GM21526 (cell line): ENCODE data around the gene FAM131C.
"Not testable (repeated sequence)": the region's sequence is repeated elsewhere in the genome, so short reads cannot be mapped to it uniquely, and the experiment has no call there.

Experiments
- ATAC-seq: cut with Tn5 transposase; IDR thresholded peaks from one replicate; pipeline ENCODE4 v1.9.1; 2021; ENCODE audit warnings: moderate library complexity; ENCODE audit not compliant: unreplicated experiment, low FRiP score

The FAM131C gene

GRCh38 chr1:16063226-16063829 is 10.1 kb downstream of the FAM131C start:
- no peak for ATAC-seq

- not testable (repeated sequence) for ATAC-seq
Measured at GRCh38 chr1:16062687-16063075, 10.8 kb downstream of the FAM131C start.

DNA sequence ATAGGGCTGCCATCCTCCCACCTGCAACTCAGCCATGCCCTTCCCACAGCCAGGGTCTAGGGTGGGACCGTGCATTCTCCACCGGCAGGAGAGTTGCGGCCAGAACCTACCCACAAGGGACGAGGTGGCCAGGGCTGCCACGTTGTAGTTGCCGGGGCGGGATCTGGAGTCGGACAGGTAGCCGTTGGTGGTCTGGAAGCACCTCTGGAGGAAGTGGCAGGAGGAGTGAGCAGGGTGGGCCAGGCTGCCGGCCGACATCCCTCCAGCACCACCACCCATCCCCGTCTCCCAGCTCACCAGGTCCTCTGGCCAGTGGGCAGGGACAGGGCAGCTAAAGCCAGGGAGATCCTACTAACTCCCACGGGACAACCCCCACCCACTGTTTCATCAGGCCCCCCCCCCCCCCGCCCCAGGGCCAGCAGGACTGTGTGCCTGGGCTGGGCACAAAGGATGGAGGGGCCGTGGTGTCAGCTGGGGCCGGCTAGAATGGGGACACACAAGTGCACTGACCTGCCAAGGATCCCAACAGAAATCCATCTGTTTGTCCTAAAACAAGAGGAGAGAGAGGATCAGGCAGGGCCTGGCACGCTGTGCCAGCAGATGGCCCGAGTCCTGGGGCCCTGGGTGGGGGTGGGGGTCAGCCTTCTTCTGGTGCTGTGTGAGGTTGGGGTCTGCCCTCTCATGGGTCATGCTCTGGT is 11.3 kb downstream of the FAM131C start:
- ATAC-seq: not testable (repeated sequence)

DNA sequence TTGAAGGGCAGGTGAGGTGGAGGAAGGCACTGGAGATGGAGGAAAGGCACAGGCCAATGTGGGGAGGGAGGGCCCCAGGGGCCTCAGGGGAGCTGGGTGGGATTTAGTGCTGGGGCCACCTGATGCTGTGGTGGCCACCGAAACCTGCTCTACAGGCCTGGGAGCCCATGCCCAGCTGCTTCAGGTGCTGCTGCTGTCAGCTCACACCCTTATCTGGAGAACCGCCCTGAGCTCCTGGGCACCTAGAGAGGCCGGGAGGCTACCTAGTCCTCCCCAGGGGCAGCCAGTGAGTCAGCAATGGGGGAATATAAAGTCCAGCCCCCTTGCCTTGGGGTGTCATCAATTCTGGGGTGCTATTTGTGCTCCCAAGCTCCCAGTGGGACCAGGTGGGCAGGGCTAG is 12.2 kb downstream of the FAM131C start:
- no peak for ATAC-seq

- ATAC-seq: not testable (repeated sequence)
Measured at GRCh38 chr1:16058394-16059120, 14.9 kb downstream of the FAM131C start.

GRCh38 chr1:16057314-16057915 is 16.0 kb downstream of the FAM131C start:
- not testable (repeated sequence) for ATAC-seq

DNA sequence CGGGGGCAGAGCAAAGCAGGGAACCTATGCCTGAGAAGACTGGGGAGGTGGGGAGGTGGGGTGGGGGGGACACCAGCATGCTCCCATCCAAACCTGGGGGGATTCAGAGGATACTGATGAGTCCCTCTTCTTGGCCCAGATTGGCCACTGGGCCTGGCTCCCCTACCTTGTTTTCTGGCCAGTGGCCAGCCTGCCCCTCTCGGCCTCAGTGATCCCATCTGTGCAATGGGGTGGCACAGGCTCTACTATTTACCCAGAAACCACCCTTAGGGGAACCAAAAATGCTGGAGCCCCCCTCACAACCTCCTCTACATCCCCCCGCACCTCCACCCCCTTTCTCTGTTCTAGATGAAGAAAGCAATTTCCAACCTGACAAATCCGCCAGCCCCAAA is 16.9 kb downstream of the FAM131C start:
- not testable (repeated sequence) for ATAC-seq

DNA sequence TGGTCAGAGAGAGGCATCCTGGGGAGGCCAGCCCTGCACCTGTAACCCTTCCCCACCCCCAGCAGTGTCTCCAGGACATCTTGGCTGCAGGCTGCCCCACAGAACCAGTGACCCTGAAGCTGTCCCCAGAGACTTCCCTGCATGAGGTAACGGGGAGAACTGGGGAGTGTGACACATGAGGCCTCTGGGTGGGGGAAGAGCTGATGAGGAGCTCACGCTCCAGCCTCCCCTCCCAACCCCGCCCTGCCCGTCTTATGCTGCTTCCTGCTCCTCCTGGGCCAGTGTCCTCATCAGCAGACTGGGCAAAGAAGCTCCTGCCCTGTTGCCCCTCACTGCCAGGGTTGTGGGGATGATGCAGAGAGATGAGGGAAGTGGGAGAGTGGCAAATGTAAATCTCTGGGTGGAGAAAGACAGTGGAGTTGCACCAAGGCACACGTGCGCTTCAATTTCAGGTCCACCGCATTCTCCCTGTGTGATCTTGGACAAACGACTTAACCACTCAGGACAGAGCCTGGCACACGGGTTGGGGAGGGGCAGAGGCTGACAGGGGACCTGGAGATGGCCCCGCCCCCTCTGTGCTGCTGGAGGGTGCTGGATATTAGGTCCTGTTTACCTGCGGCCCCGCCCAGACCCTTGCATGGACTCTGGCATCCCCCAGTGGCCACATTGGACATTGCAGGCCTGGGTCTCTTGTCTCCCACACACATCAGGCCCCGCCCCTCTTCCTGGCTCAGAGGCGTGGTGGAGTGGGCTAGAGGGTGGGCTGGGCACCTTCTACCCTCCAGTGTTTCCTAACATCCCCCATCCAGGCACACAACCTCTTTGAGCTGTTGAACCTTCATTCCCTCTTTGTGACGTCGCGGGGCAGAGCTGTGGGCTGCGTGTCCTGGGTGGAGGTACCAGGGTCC is 17.6 kb downstream of the FAM131C start:
- ATAC-seq: no peak

DNA sequence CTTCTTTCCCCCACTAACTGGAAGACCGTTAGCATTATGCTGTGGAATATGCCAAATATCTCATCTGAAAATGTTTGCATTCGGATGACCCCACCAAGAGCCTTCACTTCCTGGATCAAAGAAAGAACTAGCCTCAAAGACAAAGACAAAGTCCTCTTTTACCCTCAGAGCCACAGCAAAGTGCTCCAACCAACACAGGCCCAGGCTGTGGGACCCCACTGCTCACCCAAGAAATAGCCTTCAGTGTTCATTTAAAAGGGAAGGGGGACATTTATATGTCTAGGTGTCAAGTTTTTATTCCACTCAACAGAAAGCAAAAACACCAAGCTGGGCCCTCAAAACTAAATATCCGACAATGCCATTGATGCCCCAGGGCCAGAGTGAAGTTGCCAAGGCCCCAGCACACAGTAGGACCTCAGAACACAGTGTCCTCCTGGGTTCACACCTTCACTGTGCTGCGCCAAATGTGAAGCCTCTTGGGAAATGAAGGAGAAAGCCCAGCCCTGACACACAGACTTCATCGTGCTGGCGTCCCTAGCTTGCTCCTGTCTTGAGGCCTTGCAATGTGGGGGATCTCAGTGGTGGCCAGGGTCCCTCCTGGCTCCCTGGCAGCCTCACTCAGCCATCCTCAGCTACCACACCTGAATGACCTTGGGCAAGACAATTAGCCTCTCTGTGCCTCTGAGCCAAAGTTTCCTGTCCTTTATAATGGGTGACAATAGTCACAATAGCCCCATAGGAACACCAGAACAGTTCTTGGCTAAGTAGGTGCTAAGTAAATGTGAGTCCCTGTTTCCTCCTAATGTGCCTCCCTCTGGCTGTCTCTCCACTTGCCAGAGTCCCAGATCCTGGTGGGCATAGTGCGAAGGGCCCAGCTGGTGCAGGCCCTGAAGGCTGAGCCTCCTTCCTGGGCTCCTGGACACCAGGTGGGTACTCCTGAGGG is 18.6 kb downstream of the FAM131C start:
- ATAC-seq: no peak

- no peak for ATAC-seq
Measured at GRCh38 chr1:16053781-16054502, 19.5 kb downstream of the FAM131C start.

DNA sequence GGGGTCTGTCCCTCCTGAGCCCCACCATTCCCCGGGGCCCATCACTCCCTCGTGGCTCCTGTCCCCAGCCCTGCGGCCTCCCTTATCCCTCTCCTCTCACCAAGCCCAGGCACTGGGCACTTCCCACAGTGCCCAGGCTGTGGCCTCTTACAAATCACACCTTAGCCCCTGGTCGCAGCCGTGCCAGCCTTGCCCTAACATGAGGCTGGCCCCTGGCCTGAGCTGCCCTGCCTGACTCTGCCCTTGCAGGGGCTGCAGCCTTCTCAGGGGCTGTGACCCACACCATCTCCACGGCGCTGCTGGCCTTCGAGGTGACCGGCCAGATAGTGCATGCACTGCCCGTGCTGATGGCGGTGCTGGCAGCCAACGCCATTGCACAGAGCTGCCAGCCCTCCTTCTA is 21.5 kb downstream of the FAM131C start:
- not testable (repeated sequence) for ATAC-seq

DNA sequence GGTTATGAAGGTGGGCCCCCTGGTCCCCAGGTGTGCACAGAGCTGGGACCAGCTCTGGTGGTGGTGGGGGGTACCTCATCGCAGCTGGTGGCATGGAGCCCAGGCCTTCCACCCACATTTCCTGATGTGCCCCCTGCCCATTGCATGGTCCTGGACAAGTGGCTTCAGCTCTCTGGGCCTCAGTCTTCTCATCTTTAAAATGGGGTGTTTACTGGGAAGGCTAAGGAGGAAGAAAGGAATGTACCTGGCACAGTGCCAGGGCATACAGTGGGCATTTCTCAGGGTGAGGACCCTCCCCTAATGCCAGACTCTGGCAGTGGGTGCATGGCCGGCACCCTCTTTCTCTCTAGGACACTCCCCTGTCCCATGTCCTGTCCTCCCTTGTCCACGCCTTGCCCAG is 22.4 kb downstream of the FAM131C start:
- no peak for ATAC-seq

DNA sequence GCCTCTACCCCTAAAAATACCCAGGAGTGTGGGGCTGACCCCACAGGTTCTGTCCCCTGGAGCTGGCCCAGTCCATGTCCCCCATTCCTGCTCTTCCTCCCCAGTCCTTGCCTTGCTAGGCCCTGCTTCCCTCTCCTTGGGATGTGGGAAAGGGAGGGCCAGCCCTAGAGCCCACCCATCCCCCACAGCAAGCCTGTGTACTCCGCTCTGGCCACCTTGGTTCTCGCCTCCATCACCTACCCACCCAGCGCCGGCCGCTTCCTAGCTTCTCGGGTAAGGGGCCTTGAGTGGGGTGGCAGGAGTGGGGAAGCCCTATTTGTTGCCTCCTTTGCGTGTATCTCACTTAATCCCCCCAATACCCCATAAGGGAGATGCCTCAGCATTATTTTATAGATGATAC is 23.1 kb downstream of the FAM131C start:
- no peak for ATAC-seq

- ATAC-seq: no peak
Measured at GRCh38 chr1:16048573-16049189, 24.8 kb downstream of the FAM131C start.

DNA sequence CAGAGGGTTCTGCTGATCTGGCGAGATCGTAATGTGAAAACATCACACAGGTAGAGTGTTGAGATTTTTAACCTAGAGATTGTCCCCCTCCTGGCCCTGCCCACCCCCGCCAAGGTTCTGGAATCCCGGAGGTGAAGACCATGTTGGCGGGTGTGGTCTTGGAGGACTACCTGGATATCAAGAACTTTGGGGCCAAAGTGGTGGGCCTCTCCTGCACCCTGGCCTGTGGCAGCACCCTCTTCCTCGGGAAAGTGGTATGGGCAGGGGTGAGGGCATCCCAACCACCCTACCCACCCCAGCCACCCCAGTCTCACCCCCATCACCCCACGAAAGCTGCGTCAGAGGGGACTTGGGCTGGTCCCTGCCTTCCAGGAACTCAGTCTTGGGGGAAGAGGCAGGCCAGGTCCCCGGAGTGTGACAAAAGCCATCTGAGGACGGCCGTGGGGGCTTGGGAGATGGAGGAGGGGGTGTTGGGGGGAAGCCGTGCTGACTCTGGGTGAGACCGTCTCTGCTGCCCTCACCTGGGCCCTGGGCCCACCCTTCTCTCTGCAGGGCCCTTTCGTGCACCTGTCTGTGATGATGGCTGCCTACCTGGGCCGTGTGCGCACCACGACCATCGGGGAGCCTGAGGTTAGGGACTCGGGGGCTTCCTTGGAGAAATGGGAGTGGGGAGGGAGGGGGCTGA is 25.5 kb downstream of the FAM131C start:
- no peak for ATAC-seq

DNA sequence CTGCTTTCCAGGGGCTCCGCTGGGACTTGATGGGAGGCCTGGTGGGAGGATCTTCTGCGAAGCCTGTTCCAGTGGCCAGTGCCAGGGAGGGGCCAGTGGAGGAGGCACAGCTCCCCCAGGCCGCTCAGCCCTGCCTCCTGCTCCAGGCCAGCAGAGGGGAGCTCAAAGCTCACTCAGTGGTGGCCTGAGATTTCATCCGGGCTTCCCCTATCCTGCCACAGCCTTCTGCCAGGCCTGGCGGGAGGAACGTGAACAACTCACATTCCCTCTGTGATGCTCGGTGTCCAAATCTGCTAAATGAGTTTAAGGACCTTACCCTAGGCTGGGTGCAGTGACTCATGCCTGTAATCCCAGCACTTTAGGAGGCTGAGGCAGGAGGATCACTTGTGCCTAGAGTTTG is 26.6 kb downstream of the FAM131C start:
- ATAC-seq: no peak

GRCh38 chr1:16043950-16044349 is 29.5 kb downstream of the FAM131C start:
- ATAC-seq: no peak

GRCh38 chr1:16043521-16043920 is 29.9 kb downstream of the FAM131C start, which contains the start of gene CLCNKB:
CLCNKB (plus strand) TSS chr1:16043782; CDS start chr1:16044493, 711 bp downstream.
- no peak for ATAC-seq
